ENCODE measurements around the gene PISD. TPM values are rescaled to one million over a fixed set of nuclear protein-coding genes. Genes with fewer than 3 reads are reported as not detected.
A peak's percentile ranks its signal among the peaks of the same experiment; 100 is the strongest.
"Not testable (repeated sequence)": the region's sequence is repeated elsewhere in the genome, so short reads cannot be mapped to it uniquely, and the experiment has no call there.

The PISD gene
- total RNA-seq, 1 experiment from 2014 or later: 36.0 TPM

DNA sequence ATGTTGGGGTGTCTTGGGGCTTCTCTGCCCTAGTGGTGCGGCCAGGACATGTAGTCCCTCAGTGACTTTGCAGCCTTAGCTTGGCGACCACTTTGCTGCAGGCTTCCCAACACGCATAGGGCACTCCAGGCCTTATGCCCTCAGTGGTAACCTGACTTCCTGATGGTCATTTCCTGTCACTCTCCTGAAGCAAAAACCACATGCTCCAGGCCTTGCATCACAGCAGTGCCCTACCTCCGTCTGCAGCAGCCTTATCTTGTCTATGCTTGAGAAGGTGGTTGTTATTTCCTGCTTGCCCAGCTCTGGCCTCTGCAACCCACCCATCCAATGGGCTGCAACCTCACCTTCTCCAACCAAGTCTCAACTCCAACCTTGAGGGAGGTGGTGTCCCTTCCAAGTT, 33.4 kb upstream of the PISD start:
- Histone ChIP-seq H3K27ac (ENCODE audit: low read length) (no peak overlapping the region), H2AFZ (ENCODE audit: low read length) (no peak overlapping the region), H3K79me2 (ENCODE audit: low read length) (no peaks in the 10 kb centered on the region), H3K36me3 (ENCODE audit: low read depth, low read length) (peaks cover 10% of the 10 kb centered on the region), H3F3A (ENCODE audit: low read length, unreplicated experiment) (no peaks in the 10 kb centered on the region), H3K4me2 (ENCODE audit: low read length) (no peak overlapping the region), H3K9me2 (replicated peaks; ENCODE audit: low read length) (no peaks in the 10 kb centered on the region), H4K20me1 (ENCODE audit: low read length) (no peaks in the 10 kb centered on the region), H3K27me3 (ENCODE audit: low read length) (no peaks in the 10 kb centered on the region), H3K4me3 (ENCODE audit: low read length) (no peak overlapping the region), H3K4me1 (ENCODE audit: insufficient read depth, low read length) (peaks cover 6% of the 10 kb centered on the region), H3K9ac (ENCODE audit: low read length) (no peak overlapping the region), H3K9me3 (ENCODE audit: low read length) (no peaks in the 10 kb centered on the region)
- BruUV-seq (replicated peaks): no TSS peak
- ChIA-PET CTCF (no interaction called here), POLR2A (ENCODE audit: unreplicated experiment) (no interaction called here)
- TF ChIP-seq EZH2phosphoT487 (IDR thresholded peaks at IDR 0.05; ENCODE audit: borderline replicate concordance, low read length) (no peak), EZH2 (IDR thresholded peaks at IDR 0.05; ENCODE audit: low read length, unreplicated experiment) (no peak)
- TF ChIP-seq, protein P1, sequence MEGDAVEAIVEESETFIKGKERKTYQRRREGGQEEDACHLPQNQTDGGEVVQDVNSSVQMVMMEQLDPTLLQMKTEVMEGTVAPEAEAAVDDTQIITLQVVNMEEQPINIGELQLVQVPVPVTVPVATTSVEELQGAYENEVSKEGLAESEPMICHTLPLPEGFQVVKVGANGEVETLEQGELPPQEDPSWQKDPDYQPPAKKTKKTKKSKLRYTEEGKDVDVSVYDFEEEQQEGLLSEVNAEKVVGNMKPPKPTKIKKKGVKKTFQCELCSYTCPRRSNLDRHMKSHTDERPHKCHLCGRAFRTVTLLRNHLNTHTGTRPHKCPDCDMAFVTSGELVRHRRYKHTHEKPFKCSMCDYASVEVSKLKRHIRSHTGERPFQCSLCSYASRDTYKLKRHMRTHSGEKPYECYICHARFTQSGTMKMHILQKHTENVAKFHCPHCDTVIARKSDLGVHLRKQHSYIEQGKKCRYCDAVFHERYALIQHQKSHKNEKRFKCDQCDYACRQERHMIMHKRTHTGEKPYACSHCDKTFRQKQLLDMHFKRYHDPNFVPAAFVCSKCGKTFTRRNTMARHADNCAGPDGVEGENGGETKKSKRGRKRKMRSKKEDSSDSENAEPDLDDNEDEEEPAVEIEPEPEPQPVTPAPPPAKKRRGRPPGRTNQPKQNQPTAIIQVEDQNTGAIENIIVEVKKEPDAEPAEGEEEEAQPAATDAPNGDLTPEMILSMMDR (conservative IDR thresholded peaks at IDR 0.05; ENCODE audit: low read depth, low read length): no peak
- intact Hi-C loops (cut with micrococcal nuclease): no loop called here
- ATAC-seq: no peak
- DNase-seq: no peak

DNA sequence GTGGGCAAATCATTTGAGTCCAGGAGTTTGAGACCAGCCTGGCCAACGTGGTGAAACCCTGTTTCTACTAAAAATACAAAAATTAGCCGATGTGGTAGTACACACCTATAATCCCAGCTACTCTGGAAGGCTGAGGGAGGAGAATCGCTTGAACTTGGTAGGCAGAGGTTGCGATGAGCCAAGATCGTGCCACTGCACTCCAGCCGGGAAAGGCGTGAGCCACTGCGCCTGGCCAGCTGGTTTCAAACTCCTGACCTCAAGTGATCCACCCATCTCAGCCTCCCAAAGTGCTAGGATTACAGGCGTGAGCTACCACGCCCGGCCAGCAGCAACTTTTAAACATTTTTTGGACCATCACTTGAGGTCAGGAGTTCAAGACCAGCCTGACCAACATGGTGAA, 32.0 kb upstream of the PISD start:
- H3K79me2 ChIP-seq (ENCODE audit: low read length); H2AFZ ChIP-seq (ENCODE audit: low read length); H3F3A ChIP-seq (ENCODE audit: low read length, unreplicated experiment); H3K27ac ChIP-seq (ENCODE audit: low read length); CTCF ChIA-PET; H3K4me1 ChIP-seq (ENCODE audit: insufficient read depth, low read length); H3K4me2 ChIP-seq (ENCODE audit: low read length); H3K9me3 ChIP-seq (ENCODE audit: low read length); H3K9me2 ChIP-seq (replicated peaks; ENCODE audit: low read length); POLR2A ChIA-PET (ENCODE audit: unreplicated experiment); intact Hi-C loops (cut with micrococcal nuclease); H3K4me3 ChIP-seq (ENCODE audit: low read length); H3K27me3 ChIP-seq (ENCODE audit: low read length); H4K20me1 ChIP-seq (ENCODE audit: low read length); DNase-seq; H3K9ac ChIP-seq (ENCODE audit: low read length); ATAC-seq; BruUV-seq (replicated peaks): not testable (repeated sequence)
- H3K36me3 ChIP-seq (ENCODE audit: low read depth, low read length): peaks cover 10% of the 10 kb centered on the region

DNA sequence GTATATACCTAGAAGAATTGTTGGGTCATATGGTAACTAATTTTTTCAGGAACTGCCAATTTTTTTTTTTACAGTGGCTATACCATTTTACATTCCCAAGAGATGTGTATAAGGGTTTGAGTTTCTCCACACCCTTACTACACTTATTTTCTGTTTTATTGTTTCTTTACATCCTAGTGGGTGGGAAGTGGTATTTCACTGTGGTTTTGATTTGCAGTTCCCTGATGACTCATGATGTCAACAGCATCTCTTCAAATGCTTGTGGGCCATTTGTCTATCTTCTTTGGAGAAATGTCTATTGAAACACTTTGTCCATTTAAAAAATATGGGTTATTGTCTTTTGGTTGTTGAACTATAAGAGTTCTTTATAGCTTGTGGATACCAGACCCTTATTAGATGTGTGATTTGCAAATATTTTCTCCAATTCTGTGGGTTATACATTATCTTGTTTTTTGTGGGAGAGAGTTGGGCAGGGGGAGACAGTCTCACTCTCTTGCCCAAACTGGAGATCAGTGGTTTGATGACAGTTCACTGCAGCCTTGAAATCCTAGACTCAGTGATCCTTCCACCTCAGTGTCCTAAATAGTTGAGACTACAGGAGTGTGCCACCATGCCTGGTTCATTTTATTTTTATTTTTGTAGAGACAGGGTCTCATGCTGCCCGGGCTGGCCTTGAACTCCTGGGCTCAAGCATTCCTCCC, 30.3 kb upstream of the PISD start:
- POLR2A ChIA-PET (ENCODE audit: unreplicated experiment): no interaction called here
- no peaks in the 10 kb centered on the region for H4K20me1 ChIP-seq (ENCODE audit: low read length)
- no peaks in the 10 kb centered on the region for H3K9me2 ChIP-seq (replicated peaks; ENCODE audit: low read length)
- H3F3A ChIP-seq (ENCODE audit: low read length, unreplicated experiment): no peaks in the 10 kb centered on the region
- no peaks in the 10 kb centered on the region for H3K79me2 ChIP-seq (ENCODE audit: low read length)
- intact Hi-C loops (cut with micrococcal nuclease): no loop called here
- peaks cover 10% of the 10 kb centered on the region for H3K36me3 ChIP-seq (ENCODE audit: low read depth, low read length)
- no peak overlapping the region for H3K4me2 ChIP-seq (ENCODE audit: low read length)
- DNase-seq (peak; percentile 59), ATAC-seq (peak; percentile 73)
- H3K4me1 ChIP-seq (ENCODE audit: insufficient read depth, low read length): peaks cover 6% of the 10 kb centered on the region
- no peaks in the 10 kb centered on the region for H3K27me3 ChIP-seq (ENCODE audit: low read length)
- no TSS peak for BruUV-seq (replicated peaks)
- H3K27ac ChIP-seq (ENCODE audit: low read length): no peak overlapping the region
- no peak overlapping the region for H3K9ac ChIP-seq (ENCODE audit: low read length)
- CTCF ChIA-PET: no interaction called here
- H2AFZ ChIP-seq (ENCODE audit: low read length): no peak overlapping the region
- no peaks in the 10 kb centered on the region for H3K9me3 ChIP-seq (ENCODE audit: low read length)
- TF ChIP-seq, protein P1 (conservative IDR thresholded peaks at IDR 0.05; ENCODE audit: low read depth, low read length): no peak
- TF ChIP-seq EZH2 (IDR thresholded peaks at IDR 0.05; ENCODE audit: low read length, unreplicated experiment) (no peak), EZH2phosphoT487 (IDR thresholded peaks at IDR 0.05; ENCODE audit: borderline replicate concordance, low read length) (no peak)
- no peak overlapping the region for H3K4me3 ChIP-seq (ENCODE audit: low read length)
